Testis (tissue), 3 donors: Measurements from ENCODE around the gene CROCC. TPM values are rescaled to one million over a fixed set of nuclear protein-coding genes. Genes with fewer than 3 reads are reported as not detected.
"Not testable (repeated sequence)": the region's sequence is repeated elsewhere in the genome, so short reads cannot be mapped to it uniquely, and the experiment has no call there.

ENCODE experiments used
- DNase-seq: peaks from one replicate; pipeline ENCODE4 v3.0.0-alpha.2; 2019
- H3K27ac ChIP-seq, 2 donors: fragments of 200-600 bp; sonication (generic); one replicate each; pipeline ENCODE4 v1.5.1; 2019
- H3K27me3 ChIP-seq: fragments of 200-600 bp; sonication (generic); one replicate; pipeline ENCODE4 v1.5.1; 2019
- H3K36me3 ChIP-seq: fragments of 200-600 bp; sonication (generic); one replicate; pipeline ENCODE4 v1.5.1; 2017; ENCODE audit warnings: low read depth; ENCODE audit errors: missing control alignments
- H3K4me1 ChIP-seq: fragments of 200-600 bp; sonication (generic); one replicate; pipeline ENCODE4 v1.5.1; 2019
- H3K4me3 ChIP-seq, 2 donors: fragments of 200-600 bp; sonication (generic); one replicate each; pipeline ENCODE4 v1.5.1; 2017 to 2019
- H3K9me3 ChIP-seq: fragments of 200-600 bp; sonication (generic); one replicate; pipeline ENCODE4 v1.5.1; 2017
- CTCF ChIP-seq, 3 experiments: fragments of 450-650 bp in 2 of 3; fragments of 200-600 bp in 1 of 3; sonication (generic) in 1 of 3; IDR thresholded peaks; one replicate each; pipeline ENCODE4 v1.5.1; 2016 to 2019; ENCODE audit warnings: antibody characterized with exemption in 3 of 3, mild to moderate bottlenecking in 2 of 3, moderate library complexity in 1 of 3
- POLR2A ChIP-seq: fragments of 450-650 bp; IDR thresholded peaks from one replicate; pipeline ENCODE4 v1.6.1; 2017; ENCODE audit warnings: antibody characterized with exemption, mild to moderate bottlenecking, moderate library complexity
- WGBS, 2 donors: methylation state at CpG; one replicate each; pipeline ENCODE4 v1.1.5; 2018; 5-methylcytosine and 5-hydroxymethylcytosine counted together
- intact Hi-C: fragments of 100-400 bp; cut with DNase I; formaldehyde crosslinking; loops from one replicate; pipeline ENCODE4 v1.15.1; 2023; ENCODE audit warnings: low total_unique reads
- polyA plus RNA-seq: library from polyadenylated mRNA; stranded (reverse); fragments of 350-450 nt; fragmentation: Illumina TruSeq; extraction: RNeasy Lipid Tissue Mini Kit (QIAGEN cat#74804); gene quantifications from one replicate; pipeline ENCODE4 v1.2.3, GENCODE V29; 2014; ENCODE audit warnings: low read depth, low replicate concordance; ENCODE audit not compliant: insufficient read depth
- total RNA-seq, 2 donors: library from RNA; depleted of rRNA; stranded (reverse); fragments of >200 nt; gene quantifications; one replicate each; pipeline ENCODE4 v1.2.3, GENCODE V29; 2016

CROCC gene
- total and polyA plus RNA-seq, 3 donors from 2014 or later = 18.8 to 49.2 (median 49.1) TPM

GRCh38 chr1:16938351-16939321 is 16.9 kb downstream of the CROCC start:
- TF ChIP-seq CTCF (IDR thresholded peaks at IDR 0.05) (no peak), POLR2A (no peak)
- intact Hi-C loops = no loop called here
- Histone ChIP-seq H3K4me3 (peak overlapping the region; percentile 36 to 59), H3K36me3 (no peaks in the 10 kb centered on the region), H3K27me3 (no peaks in the 10 kb centered on the region), H3K4me1 (no peaks in the 10 kb centered on the region), H3K27ac (peak overlapping the region; percentile 12 to 33), H3K9me3 (no peaks in the 10 kb centered on the region)
- WGBS, 2 donors = 41 to 60% methylated on average over 47 to 51 of the region's 51 CpGs
- DNase-seq = no peak

GRCh38 chr1:16939386-16940180 is 17.9 kb downstream of the CROCC start:
- 69 to 84% methylated on average over 31 to 32 of the region's 32 CpGs for WGBS, 2 donors
- intact Hi-C loops, H3K4me1 ChIP-seq, H3K27me3 ChIP-seq, H3K9me3 ChIP-seq, H3K36me3 ChIP-seq: not testable (repeated sequence)
- Histone ChIP-seq H3K4me3 (peak overlapping the region; percentile 36 to 59), H3K27ac (peak overlapping the region in 1 of 2 donors; percentile 47)
- peak; percentile 62 for DNase-seq

- whole genome bisulfite sequencing, 2 donors = 94 to 95% methylated on average over 19 of the region's 19 CpGs
- intact Hi-C loops = no loop called here
- Histone ChIP-seq H3K9me3 (no peaks in the 10 kb centered on the region), H3K27me3 (no peaks in the 10 kb centered on the region), H3K27ac (no peak overlapping the region), H3K4me3 (no peak overlapping the region), H3K36me3 (peaks cover 3% of the 10 kb centered on the region), H3K4me1 (no peaks in the 10 kb centered on the region)
- TF ChIP-seq CTCF (IDR thresholded peaks at IDR 0.05) (no peak), POLR2A (no peak)
- no peak for DNase-seq
These were observed 22.3 kb downstream of the CROCC start for GRCh38 chr1:16944038-16944437.

- DNase-seq, H3K4me1 ChIP-seq, intact Hi-C loops, H3K9me3 ChIP-seq, H3K27ac ChIP-seq, H3K27me3 ChIP-seq, H3K36me3 ChIP-seq, H3K4me3 ChIP-seq: not testable (repeated sequence)
- WGBS, 2 donors = 86 to 94% methylated on average over 6 to 9 of the region's 9 CpGs
These were observed 23.8 kb downstream of the CROCC start for GRCh38 chr1:16945512-16945911.

- H3K27ac ChIP-seq, H3K4me1 ChIP-seq, H3K4me3 ChIP-seq, H3K9me3 ChIP-seq, H3K36me3 ChIP-seq, H3K27me3 ChIP-seq, DNase-seq, intact Hi-C loops: not testable (repeated sequence)
- WGBS, 2 donors = 90 to 93% methylated on average over 13 of the region's 13 CpGs
These were observed 24.5 kb downstream of the CROCC start for GRCh38 chr1:16946185-16946584.

- intact Hi-C loops = no loop called here
- no peaks in the 10 kb centered on the region for H3K27me3 ChIP-seq
- DNase-seq = no peak
- H3K4me1 ChIP-seq = no peaks in the 10 kb centered on the region
- no peak overlapping the region for H3K27ac ChIP-seq
- H3K9me3 ChIP-seq = no peaks in the 10 kb centered on the region
- H3K4me3 ChIP-seq = no peak overlapping the region
- peaks cover 3% of the 10 kb centered on the region for H3K36me3 ChIP-seq
- WGBS, 2 donors = 88 to 89% methylated on average over 19 of the region's 19 CpGs
- TF ChIP-seq CTCF (IDR thresholded peaks at IDR 0.05) = no peak
- TF ChIP-seq POLR2A = no peak
These were observed 24.9 kb downstream of the CROCC start for GRCh38 chr1:16946646-16947045.

GRCh38 chr1:16948282-16948891 is 26.7 kb downstream of the CROCC start:
- H3K36me3 ChIP-seq, H3K27me3 ChIP-seq, H3K4me1 ChIP-seq, H3K4me3 ChIP-seq, H3K27ac ChIP-seq, H3K9me3 ChIP-seq, DNase-seq, intact Hi-C loops: not testable (repeated sequence)
- WGBS, 2 donors = 93% methylated on average over 25 to 26 of the region's 26 CpGs

GRCh38 chr1:16949026-16949425 is 27.3 kb downstream of the CROCC start:
- intact Hi-C loops, H3K4me3 ChIP-seq, H3K36me3 ChIP-seq, DNase-seq, H3K27me3 ChIP-seq, H3K9me3 ChIP-seq, H3K27ac ChIP-seq, H3K4me1 ChIP-seq: not testable (repeated sequence)
- 81 to 83% methylated on average over 7 of the region's 7 CpGs for WGBS, 2 donors
